GM23338 (cell line): ENCODE measurements around the gene CRMP1. TPM values are rescaled to one million over a fixed set of nuclear protein-coding genes. Genes with fewer than 3 reads are reported as not detected.

ENCODE experiments used
- ATAC-seq: fragments of 200-7000 bp; cut with Tn5 transposase; 3 replicates; pipeline ENCODE4 v1.9.1; 2020
- DNase-seq: peaks from one replicate; pipeline ENCODE4 v3.0.0-alpha.2; 2015; ENCODE audit warnings: low spot score
- H2AFZ ChIP-seq: fragments of 200-600 bp; sonication (generic); 2 replicates; pipeline ENCODE4 v1.8.0; 2016; ENCODE audit warnings: antibody characterized with exemption, mild to moderate bottlenecking, moderate library complexity
- H3F3A ChIP-seq: fragments of 200-600 bp; sonication (generic); replicated peaks from 2 replicates; pipeline ENCODE4 v1.8.0; 2017; ENCODE audit warnings: antibody characterized with exemption, mixed run types, low read depth
- H3K27ac ChIP-seq: fragments of 200-600 bp; sonication (generic); 2 replicates; pipeline ENCODE4 v1.6.1; 2016; ENCODE audit warnings: low read depth
- H3K27me3 ChIP-seq: fragments of 200-600 bp; sonication (generic); 2 replicates; pipeline ENCODE4 v1.8.0; 2016; ENCODE audit warnings: mild to moderate bottlenecking, mixed run types, moderate library complexity; ENCODE audit not compliant: insufficient read depth
- H3K36me3 ChIP-seq: fragments of 200-600 bp; sonication (generic); 2 replicates; pipeline ENCODE4 v1.8.0; 2016; ENCODE audit warnings: mild to moderate bottlenecking; ENCODE audit not compliant: insufficient read depth
- H3K4me1 ChIP-seq: fragments of 200-600 bp; sonication (generic); 2 replicates; pipeline ENCODE4 v1.8.0; 2016; ENCODE audit warnings: mild to moderate bottlenecking, moderate library complexity; ENCODE audit not compliant: insufficient read depth
- H3K4me2 ChIP-seq: fragments of 200-600 bp; sonication (generic); 2 replicates; pipeline ENCODE4 v1.7.1; 2017; ENCODE audit warnings: mixed run types
- H3K4me3 ChIP-seq: fragments of 200-600 bp; sonication (generic); 2 replicates; pipeline ENCODE4 v1.6.1; 2016; ENCODE audit warnings: mixed run types
- H3K79me2 ChIP-seq: fragments of 200-600 bp; sonication (generic); replicated peaks from 2 replicates; pipeline ENCODE4 v1.8.0; 2017; ENCODE audit warnings: mild to moderate bottlenecking; ENCODE audit not compliant: insufficient read depth
- H3K9me2 ChIP-seq: fragments of 200-600 bp; sonication (generic); 2 replicates; pipeline ENCODE4 v1.8.0; 2017; ENCODE audit not compliant: insufficient read depth
- H4K20me1 ChIP-seq: fragments of 200-600 bp; sonication (generic); replicated peaks from 2 replicates; pipeline ENCODE4 v1.8.0; 2017; ENCODE audit warnings: mild to moderate bottlenecking; ENCODE audit not compliant: insufficient read depth
- H3K27ac Mint-ChIP-seq: 2 replicates; pipeline ENCODE4 v1.8.0; 2020; ENCODE audit warnings: inconsistent platforms, mild to moderate bottlenecking, moderate library complexity, mixed read lengths
- H3K27me3 Mint-ChIP-seq: 3 replicates; pipeline ENCODE4 v1.8.0; 2022; ENCODE audit warnings: low read depth, mild to moderate bottlenecking, moderate library complexity, mixed read lengths, inconsistent platforms; ENCODE audit not compliant: insufficient read depth, poor library complexity
- H3K36me3 Mint-ChIP-seq: 3 replicates; pipeline ENCODE4 v1.8.0; 2021; ENCODE audit warnings: low read depth, mild to moderate bottlenecking, inconsistent platforms, moderate library complexity, mixed read lengths
- H3K4me1 Mint-ChIP-seq: 3 replicates; pipeline ENCODE4 v1.8.0; 2020; ENCODE audit warnings: mild to moderate bottlenecking, inconsistent platforms, mixed read lengths
- H3K4me3 Mint-ChIP-seq: 3 replicates; pipeline ENCODE4 v1.8.0; 2021; ENCODE audit warnings: moderate library complexity, mild to moderate bottlenecking, inconsistent platforms, mixed read lengths
- H3K9me3 Mint-ChIP-seq: 3 replicates; pipeline ENCODE4 v1.8.0; 2020; ENCODE audit warnings: moderate library complexity, mild to moderate bottlenecking, inconsistent platforms, mixed read lengths
- CTCF ChIP-seq, 2 experiments: fragments of 200-600 bp in 1 of 2; sonication (generic) in 1 of 2; conservative IDR thresholded peaks; 2 replicates each; pipeline versions ENCODE4 v1.5.1 to v1.6.1; 2016 to 2017; ENCODE audit warnings: antibody characterized with exemption in 2 of 2, low read depth in 2 of 2, mild to moderate bottlenecking in 2 of 2, moderate library complexity in 1 of 2
- JUNB ChIP-seq: IDR thresholded peaks from one replicate; pipeline ENCODE4 v1.6.1; 2016; ENCODE audit warnings: antibody characterized with exemption; ENCODE audit not compliant: unreplicated experiment
- POLR2AphosphoS5 ChIP-seq: IDR thresholded peaks from 2 replicates; pipeline ENCODE4 v1.6.1; 2016; ENCODE audit warnings: antibody characterized with exemption, low read depth
- ZNF331 ChIP-seq: fragments of 250-450 bp; sonication (Bioruptor Pico); IDR thresholded peaks from 2 replicates; pipeline ENCODE4 v1.5.0; 2020; ENCODE audit warnings: low read depth, mild to moderate bottlenecking, moderate library complexity
- ZNF462 ChIP-seq: fragments of 250-450 bp; sonication (Bioruptor Pico); IDR thresholded peaks from 2 replicates; pipeline ENCODE4 v1.5.0; 2020; ENCODE audit warnings: mild to moderate bottlenecking, moderate library complexity
- polyA plus RNA-seq: library from polyadenylated mRNA; unstranded; fragments of >200 nt; fragmentation: Nextera tagmentation; extraction: Ambion mirVana; gene quantifications from 2 replicates; pipeline ENCODE4 v1.2.1, GENCODE V29; 2016
- total RNA-seq: library from RNA; depleted of rRNA; stranded (reverse); fragments of >200 nt; shearing (Covaris generic); gene quantifications from 2 replicates; pipeline ENCODE4 v1.2.3, GENCODE V29; 2014
- TF ChIP-seq, protein P1 (sequence below): IDR thresholded peaks from 2 replicates; pipeline ENCODE4 v1.6.1; 2016; ENCODE audit warnings: antibody characterized with exemption

Gene CRMP1
- total and polyA plus RNA-seq, 2 experiments from 2014 or later: 52.7 to 146 TPM

DNA sequence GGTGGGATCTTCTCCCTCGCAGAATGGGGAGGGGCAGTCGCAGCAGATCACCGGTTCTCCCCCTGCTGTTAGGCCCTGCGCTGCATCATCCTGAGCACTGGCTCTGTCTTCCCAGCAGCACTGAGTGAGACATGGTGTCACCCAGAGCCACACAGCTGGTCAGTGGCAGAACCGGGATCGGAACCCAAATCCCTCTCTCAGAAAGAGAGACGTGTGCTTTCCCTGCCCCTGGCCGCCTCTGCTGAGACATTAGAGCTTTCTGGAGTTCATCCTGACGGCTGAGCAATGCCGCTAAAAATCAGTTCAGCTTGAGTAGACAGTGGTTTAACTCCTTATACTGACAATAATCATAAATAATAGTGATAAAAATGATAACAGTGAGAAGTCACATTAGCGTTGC, 93.9 kb downstream of the CRMP1 start (continued):
- TF ChIP-seq ZNF331 (CRISPR knock-in tag) (no peak), ZNF462 (CRISPR knock-in tag) (no peak)

GRCh38 chr4:5798462-5798861, 94.4 kb downstream of the CRMP1 start:
- no peak overlapping the region for H3K4me2 ChIP-seq
- ATAC-seq: no peak
- peaks cover 33% of the 10 kb centered on the region for H3K36me3 Mint-ChIP-seq
- no peak for DNase-seq
- no peaks in the 10 kb centered on the region; the same call in 1 of the 2 replicates for H4K20me1 ChIP-seq
- no peaks in the 10 kb centered on the region for H3K4me1 ChIP-seq
- H3K9me2 ChIP-seq: no peaks in the 10 kb centered on the region
- no peak overlapping the region for H3K27ac Mint-ChIP-seq
- no peaks in the 10 kb centered on the region for H3K79me2 ChIP-seq
- 0 out of 2 replicates have a peak, but pooled peaks cover 6% of the 10 kb centered on the region for H3K36me3 ChIP-seq
- H3K27ac ChIP-seq: no peak overlapping the region
- no peak overlapping the region for H3K4me3 ChIP-seq
- H3K27me3 ChIP-seq: no peaks in the 10 kb centered on the region
- H3K4me3 Mint-ChIP-seq: no peak overlapping the region
- no peak overlapping the region for H2AFZ ChIP-seq
- H3K4me1 Mint-ChIP-seq: no peaks in the 10 kb centered on the region
- peaks cover 9% of the 10 kb centered on the region for H3K27me3 Mint-ChIP-seq
- no peaks in the 10 kb centered on the region for H3F3A ChIP-seq
- no peaks in the 10 kb centered on the region for H3K9me3 Mint-ChIP-seq
- no peak for TF ChIP-seq POLR2AphosphoS5
- no peak for TF ChIP-seq ZNF331 (CRISPR knock-in tag)
- no peak for TF ChIP-seq JUNB
- TF ChIP-seq, protein P1, sequence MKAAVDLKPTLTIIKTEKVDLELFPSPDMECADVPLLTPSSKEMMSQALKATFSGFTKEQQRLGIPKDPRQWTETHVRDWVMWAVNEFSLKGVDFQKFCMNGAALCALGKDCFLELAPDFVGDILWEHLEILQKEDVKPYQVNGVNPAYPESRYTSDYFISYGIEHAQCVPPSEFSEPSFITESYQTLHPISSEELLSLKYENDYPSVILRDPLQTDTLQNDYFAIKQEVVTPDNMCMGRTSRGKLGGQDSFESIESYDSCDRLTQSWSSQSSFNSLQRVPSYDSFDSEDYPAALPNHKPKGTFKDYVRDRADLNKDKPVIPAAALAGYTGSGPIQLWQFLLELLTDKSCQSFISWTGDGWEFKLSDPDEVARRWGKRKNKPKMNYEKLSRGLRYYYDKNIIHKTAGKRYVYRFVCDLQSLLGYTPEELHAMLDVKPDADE: no peak
- no peak for TF ChIP-seq ZNF462 (CRISPR knock-in tag)
- TF ChIP-seq CTCF (conservative IDR thresholded peaks at IDR 0.05; ENCODE audit: low read depth in 2 of 2): no peak
